IMR-90 (cell line): ENCODE results near the gene IGSF9B. TPM values are rescaled to one million over a fixed set of nuclear protein-coding genes. Genes with fewer than 3 reads are reported as not detected.

Source experiments
- ATAC-seq: fragments of 200-7000 bp; cut with Tn5 transposase; 2 replicates; pipeline ENCODE4 v1.9.1; 2020; ENCODE audit warnings: low read depth, mild to moderate bottlenecking, moderate library complexity
- BruUV-seq: library from RNA; stranded (reverse); fragments of 400-500 nt; replicated peaks from 2 replicates; lab custom pipeline; 2021; lab: Mats Ljungman, UMichigan
- CTCF ChIA-PET: fragments of 300-600 bp; formaldehyde crosslinking; extraction: SDS; loops from one replicate; lab custom pipeline; 2021; ENCODE audit warnings: antibody characterized with exemption; lab: Yijun Ruan, JAX
- POLR2A ChIA-PET: fragments of 300-600 bp; sonication (Branson Sonifier 250); formaldehyde crosslinking; loops from one replicate; lab custom pipeline; 2022; ENCODE audit warnings: antibody characterized with exemption; ENCODE audit not compliant: unreplicated experiment; lab: Charles Lee
- DNase-seq: peaks from one replicate; pipeline ENCODE4 v3.0.0; 2013
- H2AFZ ChIP-seq: replicated peaks from 2 replicates; pipeline ENCODE3; 2013; ENCODE audit warnings: low read length, mild to moderate bottlenecking; ENCODE audit not compliant: poor library complexity
- H2AK5ac ChIP-seq: 2 replicates; pipeline ENCODE4 v1.6.1; 2013; ENCODE audit warnings: low read depth, low read length, inconsistent platforms
- H2AK9ac ChIP-seq: replicated peaks from 2 replicates; pipeline ENCODE3; 2013; ENCODE audit warnings: mild to moderate bottlenecking, low read depth, low read length, moderate library complexity; ENCODE audit not compliant: poor library complexity
- H2BK120ac ChIP-seq: 2 replicates; pipeline ENCODE4 v1.6.1; 2013; ENCODE audit warnings: low read depth, low read length, inconsistent platforms
- H2BK15ac ChIP-seq: 3 replicates; pipeline ENCODE4 v1.6.1; 2013; ENCODE audit warnings: low read depth, low read length, inconsistent platforms
- H2BK20ac ChIP-seq: 2 replicates; pipeline ENCODE4 v1.6.1; 2013; ENCODE audit warnings: low read depth, mild to moderate bottlenecking, inconsistent platforms, low read length, moderate library complexity
- H2BK5ac ChIP-seq: 2 replicates; pipeline ENCODE4 v1.6.1; 2013; ENCODE audit warnings: mild to moderate bottlenecking, low read depth, low read length, inconsistent platforms; ENCODE audit not compliant: poor library complexity, severe bottlenecking
- H3K14ac ChIP-seq: replicated peaks from 2 replicates; pipeline ENCODE4 v1.6.1; 2013; ENCODE audit warnings: low read depth, low read length, inconsistent platforms
- H3K18ac ChIP-seq: 2 replicates; pipeline ENCODE4 v1.6.1; 2013; ENCODE audit warnings: low read depth, low read length, control low read depth
- H3K23ac ChIP-seq: 2 replicates; pipeline ENCODE4 v1.6.1; 2013; ENCODE audit warnings: low read depth, low read length, inconsistent platforms
- H3K27ac ChIP-seq: 2 replicates; pipeline ENCODE4 v1.5.1; 2013; ENCODE audit warnings: mild to moderate bottlenecking, control low read depth, low read length; ENCODE audit not compliant: insufficient read depth
- H3K27me3 ChIP-seq: 2 replicates; pipeline ENCODE4 v1.6.1; 2013; ENCODE audit warnings: low read length; ENCODE audit not compliant: control insufficient read depth, insufficient read depth
- H3K36me3 ChIP-seq: 2 replicates; pipeline ENCODE4 v1.6.1; 2013; ENCODE audit warnings: low read length, mixed read lengths; ENCODE audit not compliant: control insufficient read depth, insufficient read depth
- H3K4ac ChIP-seq: 2 replicates; pipeline ENCODE4 v1.6.1; 2013; ENCODE audit warnings: low read depth, low read length, inconsistent platforms
- H3K4me1 ChIP-seq: 2 replicates; pipeline ENCODE4 v1.6.1; 2013; ENCODE audit warnings: low read length, mixed read lengths; ENCODE audit not compliant: control insufficient read depth, insufficient read depth
- H3K4me2 ChIP-seq: 2 replicates; pipeline ENCODE4 v1.6.1; 2013; ENCODE audit warnings: low read depth, mild to moderate bottlenecking, control low read depth, low read length, moderate library complexity
- H3K4me3 ChIP-seq: 2 replicates; pipeline ENCODE4 v1.5.1; 2013; ENCODE audit warnings: low read depth, mild to moderate bottlenecking, control low read depth, low read length, moderate library complexity; ENCODE audit not compliant: insufficient read depth
- H3K56ac ChIP-seq: 2 replicates; pipeline ENCODE4 v1.6.1; 2013; ENCODE audit warnings: low read length, inconsistent platforms; ENCODE audit not compliant: insufficient read depth; ENCODE audit errors: extremely low read depth
- H3K79me1 ChIP-seq, 2 experiments: 2 replicates each; pipeline ENCODE4 v1.6.1; 2013; ENCODE audit warnings: low read length in 2 of 2, inconsistent platforms in 1 of 2, low read depth in 1 of 2
- H3K9ac ChIP-seq: 2 replicates; pipeline ENCODE4 v1.6.1; 2013; ENCODE audit warnings: low read depth, low read length, control low read depth
- H3K9me1 ChIP-seq: 2 replicates; pipeline ENCODE4 v1.6.1; 2013; ENCODE audit warnings: low read length, inconsistent platforms; ENCODE audit not compliant: insufficient read depth
- H3K9me3 ChIP-seq: 2 replicates; pipeline ENCODE4 v1.6.1; 2013; ENCODE audit warnings: low read length; ENCODE audit not compliant: control insufficient read depth, insufficient read depth
- H4K20me1 ChIP-seq: 2 replicates; pipeline ENCODE4 v1.6.1; 2013; ENCODE audit warnings: low read length, inconsistent platforms; ENCODE audit not compliant: insufficient read depth
- H4K5ac ChIP-seq: 2 replicates; pipeline ENCODE4 v1.6.1; 2013; ENCODE audit warnings: mild to moderate bottlenecking, low read depth, low read length, control low read depth
- H4K8ac ChIP-seq, 2 experiments: 2 replicates each; pipeline ENCODE4 v1.6.1; 2013; ENCODE audit warnings: low read depth in 2 of 2, low read length in 2 of 2, control low read depth in 1 of 2, inconsistent platforms in 1 of 2
- H4K91ac ChIP-seq: 2 replicates; pipeline ENCODE4 v1.6.1; 2013; ENCODE audit warnings: low read depth, low read length, inconsistent platforms; ENCODE audit not compliant: insufficient read depth
- CHD1 ChIP-seq: IDR thresholded peaks from 2 replicates; pipeline ENCODE4 v1.6.1; 2012; ENCODE audit warnings: low read depth, low read length, improper control_type of control experiment
- FOS ChIP-seq: fragments of 150-350 bp; IDR thresholded peaks from 2 replicates; pipeline ENCODE4 v1.6.1; 2016; ENCODE audit warnings: low read depth, low read length
- MAFK ChIP-seq: IDR thresholded peaks from 2 replicates; pipeline ENCODE4 v1.6.1; 2012; ENCODE audit warnings: low read depth, low read length, improper control_type of control experiment
- MXI1 ChIP-seq: IDR thresholded peaks from 2 replicates; pipeline ENCODE4 v1.6.1; 2012; ENCODE audit warnings: low read depth, mild to moderate bottlenecking, low read length, moderate library complexity, borderline replicate concordance
- NFE2L2 ChIP-seq: fragments of 150-350 bp; IDR thresholded peaks from 2 replicates; pipeline ENCODE4 v1.6.1; 2016; ENCODE audit warnings: low read depth, mild to moderate bottlenecking, low read length
- POLR2A ChIP-seq: IDR thresholded peaks from 2 replicates; pipeline ENCODE4 v1.6.1; 2012; ENCODE audit warnings: mild to moderate bottlenecking, low read depth, low read length
- RCOR1 ChIP-seq: IDR thresholded peaks from 2 replicates; pipeline ENCODE4 v1.6.1; 2012; ENCODE audit warnings: mild to moderate bottlenecking, low read length, improper control_type of control experiment; ENCODE audit not compliant: insufficient replicate concordance
- RFX5 ChIP-seq: IDR thresholded peaks from 2 replicates; pipeline ENCODE4 v1.8.0; 2012; ENCODE audit warnings: low read depth, mild to moderate bottlenecking, low read length, moderate library complexity
- SMC3 ChIP-seq: fragments of 150-350 bp; IDR thresholded peaks from 2 replicates; pipeline ENCODE4 v1.6.1; 2016; ENCODE audit warnings: low read depth, mild to moderate bottlenecking, antibody characterized with exemption, low read length, moderate library complexity
- WGBS, 2 experiments: methylation state at CpG; one replicate each; pipeline versions ENCODE4 v1.1.5 to v1.1.7; 2013; ENCODE audit warnings: missing lambda C conversion rate in 2 of 2; ENCODE audit not compliant: insufficient read length in 1 of 2; ENCODE audit errors: extremely low coverage in 2 of 2; 5-methylcytosine and 5-hydroxymethylcytosine counted together
- dilution Hi-C: fragments of 300-500 bp; cut with HindIII; formaldehyde crosslinking; loops from one replicate; pipeline ENCODE4 v1.14.3; 2018; ENCODE audit warnings: low sequenced_read_pairs; ENCODE audit not compliant: unreplicated experiment
- in situ Hi-C: fragments of 300-500 bp; cut with MboI; formaldehyde crosslinking; loops from 3 replicates; pipeline ENCODE4 v1.14.3; 2019; ENCODE audit warnings: low sequenced_read_pairs, inconsistent platforms, mixed read lengths
- intact Hi-C: fragments of 100-400 bp; cut with micrococcal nuclease; formaldehyde crosslinking; loops from 2 replicates; pipeline ENCODE4 v1.10.0; 2022
- polyA plus RNA-seq, 3 experiments: library from polyadenylated mRNA; depleted of rRNA; stranded (reverse); fragments of >200 nt; gene quantifications; 2 replicates each; pipeline ENCODE4 v1.2.3, GENCODE V29; 2012; ENCODE audit warnings: low replicate concordance in 1 of 3
- total RNA-seq: library from RNA; depleted of rRNA; stranded (reverse); fragments of >200 nt; gene quantifications from 2 replicates; pipeline ENCODE4 v1.2.3, GENCODE V29; 2012

Gene IGSF9B
- total and polyA plus RNA-seq, 2 of the 4 experiments (the other 2 are of a cell fraction) = under 0.01 to 0.10 TPM

DNA sequence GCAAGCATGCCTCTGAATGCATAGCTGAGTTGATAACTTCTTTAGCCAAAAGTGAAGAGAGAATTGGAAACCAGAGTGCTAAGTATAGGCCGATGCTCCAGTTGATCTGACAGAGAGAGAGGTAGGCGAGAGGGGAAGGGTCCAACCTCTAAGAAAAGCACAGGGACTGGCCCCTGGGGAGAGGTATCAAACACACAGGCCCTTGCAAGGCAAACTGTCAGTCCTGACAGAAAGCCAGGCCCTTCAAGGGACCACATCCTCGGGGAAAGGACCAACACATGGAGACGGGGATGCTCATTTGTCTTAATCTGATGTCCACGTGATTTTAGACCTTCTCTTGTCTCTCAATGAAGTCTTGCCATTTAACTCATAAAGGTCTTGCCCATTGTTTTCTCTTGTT, 67.6 kb downstream of the IGSF9B start:
- WGBS, 2 experiments = 47% methylated on average over 3 of the region's 5 CpGs; no CpG with 5 or more reads in 1 of the 2 experiments
- BruUV-seq = no TSS peak
- H3K4me2 ChIP-seq = no peak overlapping the region

More for the DNA sequence above, 67.6 kb downstream of the IGSF9B start:
- H3K4me3 ChIP-seq = no peak overlapping the region
- TF ChIP-seq POLR2A = no peak
- no peak for TF ChIP-seq MAFK
- no peak for TF ChIP-seq RCOR1
- no peak for TF ChIP-seq NFE2L2
- TF ChIP-seq RFX5 = no peak
- TF ChIP-seq FOS = no peak
- no peak for TF ChIP-seq SMC3
- no peak for TF ChIP-seq MXI1
- TF ChIP-seq CHD1 = no peak
- intact Hi-C loops = no loop called here
- ChIA-PET POLR2A (no interaction called here), CTCF (no interaction called here)
- dilution Hi-C loops = no loop called here
- DNase-seq = no peak
- no peaks in the 10 kb centered on the region for H4K20me1 ChIP-seq
- no peak overlapping the region for H3K23ac ChIP-seq
- no peak overlapping the region for H2AK5ac ChIP-seq
- H2BK120ac ChIP-seq = no peak overlapping the region
- H3K27ac ChIP-seq = no peak overlapping the region
- no peaks in the 10 kb centered on the region for H3K36me3 ChIP-seq
- H3K27me3 ChIP-seq = no peaks in the 10 kb centered on the region
- H3K14ac ChIP-seq = no peak overlapping the region
- H3K79me1 ChIP-seq = no peaks in the 10 kb centered on the region
- H2BK20ac ChIP-seq = no peak overlapping the region
- H4K91ac ChIP-seq = no peak overlapping the region
- H3K4me1 ChIP-seq = no peaks in the 10 kb centered on the region
- no peak overlapping the region for H3K56ac ChIP-seq
- H3K18ac ChIP-seq = no peak overlapping the region
- H3K9me1 ChIP-seq = no peaks in the 10 kb centered on the region
- H2AK9ac ChIP-seq = no peak overlapping the region
- no peak for ATAC-seq
- H2AFZ ChIP-seq = no peak overlapping the region
- in situ Hi-C loops = no loop called here
- H3K9me3 ChIP-seq = peaks cover 40% of the 10 kb centered on the region
- no peak overlapping the region for H4K8ac ChIP-seq
- H3K4ac ChIP-seq = no peak overlapping the region
- no peak overlapping the region for H2BK5ac ChIP-seq
- H3K9ac ChIP-seq = no peak overlapping the region
- H2BK15ac ChIP-seq = no peak overlapping the region
- H4K5ac ChIP-seq = no peak overlapping the region
